ENCODE data around the gene GSE1. TPM values are rescaled to one million over a fixed set of nuclear protein-coding genes. Genes with fewer than 3 reads are reported as not detected.

GSE1 gene
- total and polyA plus RNA-seq, 9 of the 15 experiments (the other 6 are each of a cell fraction or from before 2014, with no cell fraction given): 12.2 to 244 (median 57.9) TPM

DNA sequence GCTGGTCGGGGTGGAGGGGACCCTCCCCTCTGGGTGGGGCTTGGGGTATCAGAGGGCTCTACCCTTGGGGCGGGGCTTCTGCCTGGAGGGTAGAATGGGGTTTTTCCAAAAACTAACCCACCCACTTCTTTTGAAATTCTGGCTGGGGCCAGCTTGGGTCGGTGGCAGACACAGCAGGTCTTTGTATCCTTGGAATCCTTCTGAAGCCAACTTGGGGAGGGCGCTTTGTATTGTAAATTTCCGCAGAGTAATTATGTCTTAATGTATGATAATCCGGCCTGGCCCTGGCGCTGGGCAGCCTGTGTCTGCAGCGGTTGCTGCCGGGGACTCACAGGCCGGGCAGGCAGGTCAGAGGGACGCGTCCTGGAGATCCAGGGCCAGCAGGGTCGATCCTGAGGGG lies 33.9 kb upstream of the GSE1 start (continued):
- TF ChIP-seq, protein P1, sequence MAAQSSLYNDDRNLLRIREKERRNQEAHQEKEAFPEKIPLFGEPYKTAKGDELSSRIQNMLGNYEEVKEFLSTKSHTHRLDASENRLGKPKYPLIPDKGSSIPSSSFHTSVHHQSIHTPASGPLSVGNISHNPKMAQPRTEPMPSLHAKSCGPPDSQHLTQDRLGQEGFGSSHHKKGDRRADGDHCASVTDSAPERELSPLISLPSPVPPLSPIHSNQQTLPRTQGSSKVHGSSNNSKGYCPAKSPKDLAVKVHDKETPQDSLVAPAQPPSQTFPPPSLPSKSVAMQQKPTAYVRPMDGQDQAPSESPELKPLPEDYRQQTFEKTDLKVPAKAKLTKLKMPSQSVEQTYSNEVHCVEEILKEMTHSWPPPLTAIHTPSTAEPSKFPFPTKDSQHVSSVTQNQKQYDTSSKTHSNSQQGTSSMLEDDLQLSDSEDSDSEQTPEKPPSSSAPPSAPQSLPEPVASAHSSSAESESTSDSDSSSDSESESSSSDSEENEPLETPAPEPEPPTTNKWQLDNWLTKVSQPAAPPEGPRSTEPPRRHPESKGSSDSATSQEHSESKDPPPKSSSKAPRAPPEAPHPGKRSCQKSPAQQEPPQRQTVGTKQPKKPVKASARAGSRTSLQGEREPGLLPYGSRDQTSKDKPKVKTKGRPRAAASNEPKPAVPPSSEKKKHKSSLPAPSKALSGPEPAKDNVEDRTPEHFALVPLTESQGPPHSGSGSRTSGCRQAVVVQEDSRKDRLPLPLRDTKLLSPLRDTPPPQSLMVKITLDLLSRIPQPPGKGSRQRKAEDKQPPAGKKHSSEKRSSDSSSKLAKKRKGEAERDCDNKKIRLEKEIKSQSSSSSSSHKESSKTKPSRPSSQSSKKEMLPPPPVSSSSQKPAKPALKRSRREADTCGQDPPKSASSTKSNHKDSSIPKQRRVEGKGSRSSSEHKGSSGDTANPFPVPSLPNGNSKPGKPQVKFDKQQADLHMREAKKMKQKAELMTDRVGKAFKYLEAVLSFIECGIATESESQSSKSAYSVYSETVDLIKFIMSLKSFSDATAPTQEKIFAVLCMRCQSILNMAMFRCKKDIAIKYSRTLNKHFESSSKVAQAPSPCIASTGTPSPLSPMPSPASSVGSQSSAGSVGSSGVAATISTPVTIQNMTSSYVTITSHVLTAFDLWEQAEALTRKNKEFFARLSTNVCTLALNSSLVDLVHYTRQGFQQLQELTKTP (IDR thresholded peaks at IDR 0.05; ENCODE audit: low read depth in 1 of 2, partially characterized antibody in 2 of 2): no peak
- TF ChIP-seq POLR2G (IDR thresholded peaks at IDR 0.05; ENCODE audit: low read depth, low read length): peak; percentile 49
- no peak for TF ChIP-seq NR1H2 (CRISPR knock-in tag; IDR thresholded peaks at IDR 0.05)
- no peak for TF ChIP-seq BRD4 (IDR thresholded peaks at IDR 0.05)
- TF ChIP-seq GABPB1 (CRISPR knock-in tag; IDR thresholded peaks at IDR 0.05): no peak
- TF ChIP-seq ZNF239 (CRISPR knock-in tag; IDR thresholded peaks at IDR 0.05): no peak
